Cardiac atrium fibroblast (primary cell): ENCODE results near the gene PGA4. TPM values are rescaled to one million over a fixed set of nuclear protein-coding genes. Genes with fewer than 3 reads are reported as not detected.

Experiments used
- total RNA-seq: library from RNA; depleted of rRNA; stranded (reverse); fragments of >200 nt; gene quantifications from 2 replicates; pipeline ENCODE4 v1.2.3, GENCODE V29; 2015

The PGA4 gene
- total RNA-seq, result not detected in 2 replicates

GRCh38 chr11:61222047-61222446 lies at the start of gene PGA4:
TSS of gene PGA4 (plus strand) at chr11:61222347. CDS start at chr11:61222401, 54 bp downstream.

GRCh38 chr11:61202950-61203746 lies 19.0 kb upstream of the PGA4 start, which contains the start of gene PGA3:
TSS of gene PGA3 (plus strand) at chr11:61203515. CDS start at chr11:61203565, 50 bp downstream.

GRCh38 chr11:61240875-61241274 lies 18.7 kb downstream of the PGA4 start, which contains the start of gene PGA5:
TSS of gene PGA5 (plus strand) at chr11:61241175. CDS start at chr11:61241227, 52 bp downstream.

Other genes starting within 250 kb of the PGA4 start
- not detected in 2 replicates for gene CD5, start 119.9 kb upstream of the PGA4 start, total RNA-seq
- 10.5 and 12.0 TPM in 2 replicates for gene VPS37C, start 60.9 kb upstream of the PGA4 start, total RNA-seq
- not detected in 2 replicates for gene PGA3, start 18.8 kb upstream of the PGA4 start, total RNA-seq
- not detected in 2 replicates for gene PGA5, start 18.8 kb downstream of the PGA4 start, total RNA-seq
- 8.9 and 13.0 TPM in 2 replicates for gene VWCE, start 73.0 kb downstream of the PGA4 start, total RNA-seq
- 207 and 209 TPM in 2 replicates for gene DDB1, start 110.8 kb downstream of the PGA4 start, total RNA-seq
- 18.6 and 55.4 TPM in 2 replicates for gene TKFC, start 110.9 kb downstream of the PGA4 start, total RNA-seq
- gene CYB561A3, start 139.5 kb downstream of the PGA4 start, total RNA-seq, result 49.5 and 83.3 TPM in 2 replicates
- gene TMEM138, start 140.0 kb downstream of the PGA4 start, total RNA-seq, result 19.5 and 22.8 TPM in 2 replicates
- gene TMEM216, start 170.2 kb downstream of the PGA4 start, total RNA-seq, result 12.3 and 17.0 TPM in 2 replicates
- 36.6 and 38.1 TPM in 2 replicates for gene CPSF7, start 207.6 kb downstream of the PGA4 start, total RNA-seq
- 24.6 and 55.2 TPM in 2 replicates for gene SDHAF2, start 207.8 kb downstream of the PGA4 start, total RNA-seq